ENCODE results near the gene NRXN3. TPM values are rescaled to one million over a fixed set of nuclear protein-coding genes. Genes with fewer than 3 reads are reported as not detected.

The NRXN3 gene
- polyA plus RNA-seq, 1 donor from 2014 or later, result 110 TPM

DNA sequence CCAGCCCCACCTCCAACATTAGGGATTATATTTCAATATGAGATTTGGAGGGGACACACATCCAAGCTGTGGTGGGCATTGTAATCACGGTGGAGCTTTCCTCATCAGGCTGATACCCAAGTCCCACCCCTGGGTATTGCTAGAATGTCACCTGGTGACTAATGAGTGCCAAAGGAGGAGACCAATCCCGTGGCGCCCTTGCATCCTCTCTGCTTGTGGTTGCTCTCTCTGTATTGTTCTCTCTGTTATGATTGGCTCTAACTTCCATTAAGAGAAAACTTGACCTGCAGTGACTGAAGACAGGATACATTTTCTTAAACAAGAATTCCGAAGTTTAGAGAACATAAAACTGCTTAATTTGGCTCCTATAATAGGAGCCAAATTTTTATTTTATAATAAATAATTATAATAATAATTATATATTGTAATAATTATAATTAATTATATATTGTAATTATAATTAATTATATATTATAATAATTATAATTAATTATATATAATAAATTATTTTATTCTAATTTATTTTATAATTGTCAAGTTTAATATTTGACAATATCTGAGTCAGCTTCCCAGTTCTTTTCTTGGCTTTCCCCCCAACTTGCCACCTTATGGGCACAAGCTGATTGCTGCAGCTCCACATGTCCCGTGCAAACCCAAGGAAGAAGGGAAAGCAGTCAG, 1621.0 kb downstream of the NRXN3 start:
- H3F3A ChIP-seq (ENCODE audit: insufficient read depth, low read length, poor library complexity, severe bottlenecking), result no peaks in the 10 kb centered on the region
- H3K36me3 ChIP-seq (ENCODE audit: insufficient read depth, low read length), result no peaks in the 10 kb centered on the region
- no peaks in the 10 kb centered on the region for H3K27me3 ChIP-seq (ENCODE audit: insufficient read depth, low read depth, low read length)
- TF ChIP-seq SMC3 (conservative IDR thresholded peaks at IDR 0.05; ENCODE audit: poor library complexity) (no peak), EP300 (conservative IDR thresholded peaks at IDR 0.05; ENCODE audit: poor library complexity, severe bottlenecking) (no peak), POLR2AphosphoS5 (IDR thresholded peaks at IDR 0.05) (no peak), RAD21 (conservative IDR thresholded peaks at IDR 0.05) (no peak), REST (IDR thresholded peaks at IDR 0.05; ENCODE audit: borderline replicate concordance) (no peak), MXI1 (conservative IDR thresholded peaks at IDR 0.05; ENCODE audit: poor library complexity, severe bottlenecking) (no peak), TAF1 (IDR thresholded peaks at IDR 0.05; ENCODE audit: low read depth) (no peak), EZH2 (IDR thresholded peaks at IDR 0.05; ENCODE audit: borderline replicate concordance, insufficient read depth, low read length, poor library complexity, severe bottlenecking) (no peak)
- TF ChIP-seq, protein P1, sequence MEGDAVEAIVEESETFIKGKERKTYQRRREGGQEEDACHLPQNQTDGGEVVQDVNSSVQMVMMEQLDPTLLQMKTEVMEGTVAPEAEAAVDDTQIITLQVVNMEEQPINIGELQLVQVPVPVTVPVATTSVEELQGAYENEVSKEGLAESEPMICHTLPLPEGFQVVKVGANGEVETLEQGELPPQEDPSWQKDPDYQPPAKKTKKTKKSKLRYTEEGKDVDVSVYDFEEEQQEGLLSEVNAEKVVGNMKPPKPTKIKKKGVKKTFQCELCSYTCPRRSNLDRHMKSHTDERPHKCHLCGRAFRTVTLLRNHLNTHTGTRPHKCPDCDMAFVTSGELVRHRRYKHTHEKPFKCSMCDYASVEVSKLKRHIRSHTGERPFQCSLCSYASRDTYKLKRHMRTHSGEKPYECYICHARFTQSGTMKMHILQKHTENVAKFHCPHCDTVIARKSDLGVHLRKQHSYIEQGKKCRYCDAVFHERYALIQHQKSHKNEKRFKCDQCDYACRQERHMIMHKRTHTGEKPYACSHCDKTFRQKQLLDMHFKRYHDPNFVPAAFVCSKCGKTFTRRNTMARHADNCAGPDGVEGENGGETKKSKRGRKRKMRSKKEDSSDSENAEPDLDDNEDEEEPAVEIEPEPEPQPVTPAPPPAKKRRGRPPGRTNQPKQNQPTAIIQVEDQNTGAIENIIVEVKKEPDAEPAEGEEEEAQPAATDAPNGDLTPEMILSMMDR (IDR thresholded peaks at IDR 0.05; ENCODE audit: poor library complexity, severe bottlenecking), result no peak
- H3K79me2 ChIP-seq (replicated peaks; ENCODE audit: insufficient read depth, low read length), result no peaks in the 10 kb centered on the region
- no peak overlapping the region for H3K9ac ChIP-seq (ENCODE audit: low read length)
- H3K4me3 ChIP-seq (ENCODE audit: low read length), result no peak overlapping the region
- H3K4me2 ChIP-seq (ENCODE audit: low read length), result no peak overlapping the region
- no peak overlapping the region for H3K27ac ChIP-seq (ENCODE audit: low read length)
- H3K9me3 ChIP-seq (ENCODE audit: low read length), result peaks cover 4% of the 10 kb centered on the region
- no peaks in the 10 kb centered on the region for H4K20me1 ChIP-seq (ENCODE audit: insufficient read depth)
- H2AFZ ChIP-seq (ENCODE audit: low read depth, low read length), result no peak overlapping the region
- no peaks in the 10 kb centered on the region for H3K9me2 ChIP-seq (ENCODE audit: insufficient read depth, low read length)

GRCh38 chr14:79802093-79802492, 1631.9 kb downstream of the NRXN3 start:
- H4K20me1 ChIP-seq (ENCODE audit: insufficient read depth), result no peaks in the 10 kb centered on the region
- H3K9me2 ChIP-seq (ENCODE audit: insufficient read depth, low read length), result no peaks in the 10 kb centered on the region
- no peak overlapping the region for H3K4me3 ChIP-seq (ENCODE audit: low read length)
- H2AFZ ChIP-seq (ENCODE audit: low read depth, low read length), result no peak overlapping the region
- H3K9ac ChIP-seq (ENCODE audit: low read length), result no peak overlapping the region
- TF ChIP-seq TAF1 (IDR thresholded peaks at IDR 0.05; ENCODE audit: low read depth) (no peak), POLR2AphosphoS5 (IDR thresholded peaks at IDR 0.05) (no peak), SMC3 (conservative IDR thresholded peaks at IDR 0.05; ENCODE audit: poor library complexity) (no peak), MXI1 (conservative IDR thresholded peaks at IDR 0.05; ENCODE audit: poor library complexity, severe bottlenecking) (no peak), RAD21 (conservative IDR thresholded peaks at IDR 0.05) (no peak), REST (IDR thresholded peaks at IDR 0.05; ENCODE audit: borderline replicate concordance) (no peak), EZH2 (IDR thresholded peaks at IDR 0.05; ENCODE audit: borderline replicate concordance, insufficient read depth, low read length, poor library complexity, severe bottlenecking) (no peak), EP300 (conservative IDR thresholded peaks at IDR 0.05; ENCODE audit: poor library complexity, severe bottlenecking) (no peak)
- TF ChIP-seq, protein P1 (IDR thresholded peaks at IDR 0.05; ENCODE audit: poor library complexity, severe bottlenecking), result no peak
- no peaks in the 10 kb centered on the region for H3K27me3 ChIP-seq (ENCODE audit: insufficient read depth, low read depth, low read length)
- no peaks in the 10 kb centered on the region for H3K79me2 ChIP-seq (replicated peaks; ENCODE audit: insufficient read depth, low read length)
- H3K9me3 ChIP-seq (ENCODE audit: low read length), result no peaks in the 10 kb centered on the region
- no peaks in the 10 kb centered on the region for H3K36me3 ChIP-seq (ENCODE audit: insufficient read depth, low read length)
- H3K4me2 ChIP-seq (ENCODE audit: low read length), result no peak overlapping the region
- H3K27ac ChIP-seq (ENCODE audit: low read length), result no peak overlapping the region
- H3F3A ChIP-seq (ENCODE audit: insufficient read depth, low read length, poor library complexity, severe bottlenecking), result no peaks in the 10 kb centered on the region
